B cell (primary cell): ENCODE results near the gene ACTN1. TPM values are rescaled to one million over a fixed set of nuclear protein-coding genes. Genes with fewer than 3 reads are reported as not detected.

Source experiments
- ATAC-seq: fragments of 200-7000 bp; cut with Tn5 transposase; one replicate; pipeline ENCODE4 v1.10.0; 2021; ENCODE audit warnings: low read depth, mild to moderate bottlenecking, moderate number of reproducible peaks, moderate library complexity
- CTCF ChIA-PET: fragments of 350-600 bp; sonication (Branson Sonifier 250); formaldehyde crosslinking; loops from one replicate; lab custom pipeline; 2021; ENCODE audit warnings: antibody characterized with exemption, inconsistent platforms; lab: Charles Lee
- POLR2A ChIA-PET: fragments of 350-600 bp; sonication (Branson Sonifier 250); formaldehyde crosslinking; loops from one replicate; lab custom pipeline; 2021; ENCODE audit warnings: antibody characterized with exemption; lab: Charles Lee
- DNase-seq: peaks from one replicate; pipeline ENCODE4 v3.0.0; 2013
- H2AFZ ChIP-seq: 2 replicates; pipeline ENCODE4 v1.6.1; 2012; ENCODE audit warnings: mild to moderate bottlenecking, low read depth, low read length; ENCODE audit not compliant: insufficient read depth, poor library complexity, severe bottlenecking
- H3K27ac ChIP-seq, 2 donors: 1 replicate in 1 of 2; 2 replicates in 1 of 2; pipeline ENCODE4 v1.5.1; 2012 to 2013; ENCODE audit warnings: low read length in 2 of 2, mild to moderate bottlenecking in 2 of 2, moderate library complexity in 1 of 2
- H3K27me3 ChIP-seq, 4 experiments: fragments of 200-600 bp in 1 of 4; sonication (generic) in 1 of 4; replicated peaks in 1 of 4; 1 replicate in 2 of 4; 2 replicates in 2 of 4; pipeline versions ENCODE4 v1.6.1 to v1.7.0; 2013 to 2016; ENCODE audit warnings: low read length in 3 of 4, mild to moderate bottlenecking in 2 of 4, mixed read lengths in 1 of 4, moderate library complexity in 1 of 4; ENCODE audit not compliant: insufficient read depth in 4 of 4, control insufficient read depth in 3 of 4; ENCODE audit errors: control extremely low read depth in 1 of 4
- H3K36me3 ChIP-seq, 2 experiments: replicated peaks in 1 of 2; 1 replicate in 1 of 2; 2 replicates in 1 of 2; pipeline versions ENCODE4 v1.6.1 to v1.7.1; 2013; ENCODE audit warnings: low read length in 1 of 2; ENCODE audit not compliant: insufficient read depth in 2 of 2, control insufficient read depth in 1 of 2; ENCODE audit errors: control extremely low read depth in 1 of 2, extremely low read depth in 1 of 2
- H3K4me1 ChIP-seq, 2 donors: fragments of 200-600 bp in 1 of 2; sonication (generic) in 1 of 2; 1 replicate in 1 of 2; 2 replicates in 1 of 2; pipeline versions ENCODE4 v1.5.1 to v1.6.1; 2013 to 2017; ENCODE audit warnings: low read length in 2 of 2; ENCODE audit not compliant: control insufficient read depth in 2 of 2, insufficient read depth in 2 of 2
- H3K4me2 ChIP-seq: replicated peaks from 2 replicates; pipeline ENCODE3; 2012; ENCODE audit warnings: mild to moderate bottlenecking, low read depth, low read length; ENCODE audit not compliant: poor library complexity, severe bottlenecking
- H3K4me3 ChIP-seq, 5 experiments: fragments of 200-600 bp in 1 of 5; sonication (generic) in 1 of 5; 1 replicate in 3 of 5; 2 replicates in 2 of 5; pipeline versions ENCODE4 v1.5.1 to v1.7.0; 2011 to 2016; ENCODE audit warnings: low read length in 4 of 5, mild to moderate bottlenecking in 4 of 5, low read depth in 2 of 5, control low read depth in 1 of 5, moderate library complexity in 1 of 5; ENCODE audit not compliant: insufficient read depth in 1 of 5; ENCODE audit errors: control extremely low read depth in 1 of 5, extremely low read depth in 1 of 5
- H3K79me2 ChIP-seq: fragments of 200-600 bp; sonication (generic); one replicate; pipeline ENCODE4 v1.6.0; 2016; ENCODE audit warnings: low read length; ENCODE audit not compliant: control insufficient read depth, insufficient read depth
- H3K9ac ChIP-seq: fragments of 200-600 bp; sonication (generic); 2 replicates; pipeline ENCODE4 v1.6.1; 2017; ENCODE audit warnings: mild to moderate bottlenecking, low read length, moderate library complexity
- H3K9me3 ChIP-seq, 3 donors: one replicate each; pipeline versions ENCODE4 v1.6.1 to v1.7.1; 2013; ENCODE audit warnings: low read length in 2 of 3; ENCODE audit not compliant: control insufficient read depth in 2 of 3, insufficient read depth in 1 of 3; ENCODE audit errors: control extremely low read depth in 1 of 3
- H4K20me1 ChIP-seq: 2 replicates; pipeline ENCODE4 v1.6.0; 2012; ENCODE audit warnings: mild to moderate bottlenecking, low read length; ENCODE audit not compliant: insufficient read depth, control insufficient read depth, poor library complexity, severe bottlenecking
- H3K27ac Mint-ChIP-seq: one replicate; pipeline ENCODE4 v1.8.0; 2021; ENCODE audit warnings: mixed read lengths
- H3K27me3 Mint-ChIP-seq: one replicate; pipeline ENCODE4 v1.8.0; 2021; ENCODE audit warnings: mixed read lengths
- H3K4me1 Mint-ChIP-seq: one replicate; pipeline ENCODE4 v1.8.0; 2021; ENCODE audit warnings: mixed read lengths
- H3K4me3 Mint-ChIP-seq: one replicate; pipeline ENCODE4 v1.8.0; 2021; ENCODE audit warnings: mixed read lengths
- H3K9me3 Mint-ChIP-seq: one replicate; pipeline ENCODE4 v1.8.0; 2022; ENCODE audit warnings: mixed read lengths; ENCODE audit not compliant: insufficient read depth
- CTCF ChIP-seq: fragments of 200-600 bp; IDR thresholded peaks from one replicate; pipeline ENCODE4 v1.8.0; 2022; ENCODE audit warnings: antibody characterized with exemption, mild to moderate bottlenecking
- EZH2 ChIP-seq: IDR thresholded peaks from 2 replicates; pipeline ENCODE4 v1.6.1; 2012; ENCODE audit warnings: borderline replicate concordance, low read depth, mild to moderate bottlenecking, moderate library complexity, low read length; ENCODE audit not compliant: insufficient read depth, poor library complexity, severe bottlenecking
- WGBS: methylation state at CpG from one replicate; pipeline ENCODE4 v1.1.5; 2013; ENCODE audit warnings: missing lambda C conversion rate; ENCODE audit not compliant: insufficient coverage; 5-methylcytosine and 5-hydroxymethylcytosine counted together
- intact Hi-C: fragments of 100-400 bp; cut with micrococcal nuclease; formaldehyde crosslinking; loops from one replicate; pipeline ENCODE4 v1.10.0; 2022
- polyA plus RNA-seq: library from polyadenylated mRNA; depleted of rRNA; stranded (reverse); fragments of >200 nt; gene quantifications from 2 replicates; pipeline ENCODE4 v1.2.3, GENCODE V29; 2012
- total RNA-seq, 2 donors: library from RNA; stranded (reverse); fragments of 120-200 nt in 1 of 2; gene quantifications; 1 replicate in 1 of 2; 2 replicates in 1 of 2; pipeline versions ENCODE4 v1.2.3 to v1.2.4, GENCODE V29; 2013 to 2022

ACTN1 gene
- total and polyA plus RNA-seq, 2 donors (not counting 1 experiment from before 2014, with no cell fraction given) = 0.74 to 0.89 TPM

- no peaks in the 10 kb centered on the region for H3K27me3 ChIP-seq
- H3K4me3 Mint-ChIP-seq = no peak overlapping the region
- no peaks in the 10 kb centered on the region for H3K9me3 Mint-ChIP-seq
- no peaks in the 10 kb centered on the region for H3K36me3 ChIP-seq
- no peaks in the 10 kb centered on the region for H3K27me3 Mint-ChIP-seq
- TF ChIP-seq EZH2 = no peak
- no peak for TF ChIP-seq CTCF
- H3K9ac ChIP-seq = no peak overlapping the region
- no peak for ATAC-seq
- no peak overlapping the region for H3K27ac ChIP-seq
- H3K4me1 Mint-ChIP-seq = no peaks in the 10 kb centered on the region
- H3K4me3 ChIP-seq = no peak overlapping the region
- intact Hi-C loops = no loop called here
- no peak overlapping the region for H3K4me2 ChIP-seq
- H3K4me1 ChIP-seq = no peaks in the 10 kb centered on the region
- H4K20me1 ChIP-seq = no peaks in the 10 kb centered on the region
- H3K27ac Mint-ChIP-seq = no peak overlapping the region
- CTCF ChIA-PET = no interaction called here
- H2AFZ ChIP-seq = no peak overlapping the region
- H3K79me2 ChIP-seq = no peaks in the 10 kb centered on the region
- DNase-seq = no peak
- H3K9me3 ChIP-seq = no peaks in the 10 kb centered on the region
- POLR2A ChIA-PET = no interaction called here
- WGBS = 75% methylated on average over 3 of the region's 4 CpGs
Measured at GRCh38 chr14:68886109-68886434, 93.0 kb downstream of the ACTN1 start.

- Histone ChIP-seq H3K27ac (no peak overlapping the region), H3K27me3 (no peaks in the 10 kb centered on the region), H3K4me1 (no peaks in the 10 kb centered on the region), H3K79me2 (no peaks in the 10 kb centered on the region), H3K4me2 (no peak overlapping the region), H3K4me3 (no peak overlapping the region), H3K9me3 (no peaks in the 10 kb centered on the region), H2AFZ (no peak overlapping the region), H3K9ac (no peak overlapping the region), H3K36me3 (no peaks in the 10 kb centered on the region), H4K20me1 (no peaks in the 10 kb centered on the region)
- no peak for ATAC-seq
- Mint-ChIP-seq H3K4me1 (no peaks in the 10 kb centered on the region), H3K4me3 (no peak overlapping the region), H3K27ac (no peak overlapping the region), H3K9me3 (no peaks in the 10 kb centered on the region), H3K27me3 (no peaks in the 10 kb centered on the region)
- WGBS = 95% methylated on average over 21 of the region's 22 CpGs
- intact Hi-C loops = no loop called here
- CTCF ChIA-PET = no interaction called here
- TF ChIP-seq CTCF = no peak
- no peak for TF ChIP-seq EZH2
- POLR2A ChIA-PET = interaction anchor here (0.7 kb wide), 1 partner anchor 213 kb away, joined by 5 read pairs; no protein-coding TSS in a partner anchor
- no peak for DNase-seq
Measured at GRCh38 chr14:68885226-68886108, 93.6 kb downstream of the ACTN1 start.
